WI38 (cell line): ENCODE results near the gene CTBP1.

Experiments used
- H3K4me3 ChIP-seq: 2 replicates; pipeline ENCODE4 v1.5.1; 2011; ENCODE audit warnings: low read depth, mild to moderate bottlenecking, control low read depth, low read length
- TF ChIP-seq, protein P1 (sequence below): IDR thresholded peaks from 2 replicates; pipeline ENCODE4 v1.5.1; 2012; ENCODE audit warnings: low read depth, mild to moderate bottlenecking, control low read depth, low read length

The CTBP1 gene

DNA sequence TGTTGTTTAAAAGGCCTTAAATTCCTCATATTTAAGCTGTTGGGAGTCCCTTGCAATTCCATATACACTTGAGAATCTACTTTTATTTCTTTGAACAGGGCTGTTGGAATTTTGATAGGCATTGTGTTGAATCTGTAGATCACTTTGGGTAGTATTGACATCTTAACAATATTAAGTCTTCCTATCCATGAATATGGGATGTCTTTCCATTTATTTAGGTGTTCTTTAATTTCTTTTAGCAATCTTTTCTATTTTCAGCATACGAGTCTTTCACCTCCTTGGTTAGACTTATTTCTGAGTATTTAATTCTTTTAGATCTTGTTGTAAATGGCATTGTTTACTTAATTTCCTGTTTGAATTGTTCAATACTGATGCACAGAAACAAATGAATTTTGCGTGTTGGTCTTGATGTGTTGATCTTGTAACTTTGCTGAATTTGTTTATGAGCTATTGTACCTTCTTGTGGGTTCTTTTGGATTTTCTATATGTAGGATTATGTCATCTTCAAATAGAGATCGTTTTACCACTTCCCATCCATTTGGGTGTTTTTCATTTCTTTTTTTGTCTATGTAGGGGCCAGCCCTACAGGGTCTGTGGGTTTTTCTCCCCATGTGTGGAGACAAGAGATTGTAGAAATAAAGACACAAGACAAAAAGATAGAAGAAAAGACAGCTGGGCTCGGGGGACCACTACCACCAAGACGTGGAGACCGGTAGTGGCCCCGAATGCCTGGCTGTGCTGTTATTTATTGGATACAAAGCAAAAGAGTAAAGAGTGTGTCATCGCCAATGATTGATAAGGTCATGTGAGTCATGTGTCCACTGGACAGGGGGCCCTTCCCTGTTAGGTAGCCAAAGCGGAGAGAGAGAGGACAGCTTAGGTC, 18.2 kb upstream of the CTBP1 start:
- TF ChIP-seq, protein P1, sequence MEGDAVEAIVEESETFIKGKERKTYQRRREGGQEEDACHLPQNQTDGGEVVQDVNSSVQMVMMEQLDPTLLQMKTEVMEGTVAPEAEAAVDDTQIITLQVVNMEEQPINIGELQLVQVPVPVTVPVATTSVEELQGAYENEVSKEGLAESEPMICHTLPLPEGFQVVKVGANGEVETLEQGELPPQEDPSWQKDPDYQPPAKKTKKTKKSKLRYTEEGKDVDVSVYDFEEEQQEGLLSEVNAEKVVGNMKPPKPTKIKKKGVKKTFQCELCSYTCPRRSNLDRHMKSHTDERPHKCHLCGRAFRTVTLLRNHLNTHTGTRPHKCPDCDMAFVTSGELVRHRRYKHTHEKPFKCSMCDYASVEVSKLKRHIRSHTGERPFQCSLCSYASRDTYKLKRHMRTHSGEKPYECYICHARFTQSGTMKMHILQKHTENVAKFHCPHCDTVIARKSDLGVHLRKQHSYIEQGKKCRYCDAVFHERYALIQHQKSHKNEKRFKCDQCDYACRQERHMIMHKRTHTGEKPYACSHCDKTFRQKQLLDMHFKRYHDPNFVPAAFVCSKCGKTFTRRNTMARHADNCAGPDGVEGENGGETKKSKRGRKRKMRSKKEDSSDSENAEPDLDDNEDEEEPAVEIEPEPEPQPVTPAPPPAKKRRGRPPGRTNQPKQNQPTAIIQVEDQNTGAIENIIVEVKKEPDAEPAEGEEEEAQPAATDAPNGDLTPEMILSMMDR, result no peak
- no peak overlapping the region for H3K4me3 ChIP-seq

DNA sequence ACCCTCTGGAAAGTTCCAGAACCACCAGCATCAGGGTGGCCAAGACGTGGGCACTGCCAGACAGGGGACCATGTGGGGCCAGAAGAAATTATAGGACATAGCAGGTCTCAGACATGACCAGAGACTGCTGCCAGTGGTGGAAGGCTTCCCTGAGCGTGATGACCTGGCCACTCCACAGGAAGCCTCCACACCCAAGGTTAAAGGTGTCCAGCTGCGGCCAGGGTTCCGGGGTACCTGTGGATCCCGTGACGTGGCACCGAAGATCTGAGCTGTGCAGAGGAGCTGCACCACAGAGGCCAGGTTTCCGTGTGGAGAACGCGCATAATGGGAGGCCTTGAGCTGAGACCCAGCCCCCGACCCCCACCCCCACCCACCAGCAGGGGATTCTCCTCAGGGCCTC, 16.4 kb upstream of the CTBP1 start:
- TF ChIP-seq, protein P1, result no peak
- H3K4me3 ChIP-seq, result no peak overlapping the region

DNA sequence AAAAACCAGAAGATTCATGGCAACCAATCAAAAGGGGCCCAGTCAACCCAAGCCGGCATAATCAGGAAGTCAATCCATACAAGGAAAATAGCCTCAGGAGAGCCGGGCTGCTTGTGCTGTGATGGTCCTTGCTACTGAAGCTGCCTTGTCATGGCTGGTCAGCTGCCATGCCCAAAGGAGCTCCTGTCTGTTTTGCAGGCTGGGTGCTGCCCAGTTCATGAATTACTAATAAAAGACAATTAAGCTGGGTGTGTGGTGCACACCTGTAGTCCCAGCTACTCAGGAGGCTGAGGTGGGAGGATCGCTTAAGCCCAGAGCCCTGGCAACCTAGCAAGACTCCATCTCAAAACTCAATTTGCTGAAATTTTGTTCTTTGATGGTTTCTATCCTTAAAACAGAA, 16.0 kb upstream of the CTBP1 start:
- H3K4me3 ChIP-seq, result no peak overlapping the region
- TF ChIP-seq, protein P1, result no peak

GRCh38 chr4:1261107-1261928, 12.4 kb upstream of the CTBP1 start:
- no peak overlapping the region for H3K4me3 ChIP-seq
- TF ChIP-seq, protein P1, result no peak

DNA sequence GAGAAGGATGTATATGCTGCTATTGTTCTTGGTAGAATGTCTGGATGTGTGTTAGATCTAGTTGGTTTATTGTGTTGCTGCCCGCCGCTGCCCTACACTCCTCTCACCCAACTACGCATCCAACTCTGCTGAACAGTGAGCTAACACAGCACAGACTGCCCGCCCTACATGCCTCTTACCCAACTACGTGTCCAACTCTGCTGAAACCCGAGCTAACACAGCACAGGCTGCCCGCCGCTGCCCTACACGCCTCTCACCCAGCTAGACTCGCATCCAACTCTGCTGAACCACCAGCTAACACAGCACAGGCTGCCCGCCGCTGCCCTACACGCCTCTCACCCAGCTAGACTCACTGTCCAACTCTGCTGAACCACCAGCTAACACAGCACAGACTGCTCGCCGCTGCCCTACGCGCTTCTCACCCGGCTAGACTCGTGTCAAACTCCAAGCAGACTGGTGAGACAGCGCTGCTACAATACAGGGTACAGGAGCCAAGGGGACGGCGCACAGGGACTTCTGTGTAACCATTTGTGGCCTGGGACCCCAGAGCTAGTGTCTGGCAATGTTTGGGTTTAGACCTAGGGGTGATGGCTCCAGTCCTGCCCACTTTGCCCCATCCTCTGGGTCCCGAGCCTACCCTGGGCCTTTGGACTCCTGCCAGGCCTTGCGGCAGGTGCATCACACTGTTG, 11.6 kb upstream of the CTBP1 start:
- no peak overlapping the region for H3K4me3 ChIP-seq
- TF ChIP-seq, protein P1, result no peak

GRCh38 chr4:1259966-1260365, 11.0 kb upstream of the CTBP1 start:
- TF ChIP-seq, protein P1, result no peak
- no peak overlapping the region for H3K4me3 ChIP-seq

DNA sequence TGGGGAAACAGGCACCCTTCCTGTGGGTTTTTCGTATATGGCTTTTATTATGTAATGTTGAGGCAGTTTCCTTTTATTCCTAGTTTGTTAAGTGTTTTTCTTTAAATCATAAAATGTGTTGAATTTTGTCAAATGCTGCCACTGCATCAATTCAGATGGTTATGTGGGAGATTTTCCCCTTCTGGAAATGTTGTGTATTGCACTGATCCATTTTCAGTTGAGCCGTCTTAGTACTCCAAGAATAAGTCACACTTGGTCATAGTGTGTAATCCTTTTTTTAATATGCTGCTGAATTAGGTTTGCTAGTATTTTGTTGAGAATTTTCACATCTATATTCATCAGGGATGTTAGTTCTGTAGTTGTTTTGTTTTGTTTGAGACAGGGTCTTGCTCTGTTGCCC, 9.5 kb upstream of the CTBP1 start:
- TF ChIP-seq, protein P1, result no peak
- no peak overlapping the region for H3K4me3 ChIP-seq
